H1 (cell line): ENCODE data around the gene ZNF683. TPM values are rescaled to one million over a fixed set of nuclear protein-coding genes. Genes with fewer than 3 reads are reported as not detected.
"Not testable (repeated sequence)": the region's sequence is repeated elsewhere in the genome, so short reads cannot be mapped to it uniquely, and the experiment has no call there.

Source experiments
- CTCF ChIA-PET: fragments of 300-600 bp; sonication (Branson Sonifier 250); formaldehyde crosslinking; loops from one replicate; lab custom pipeline; 2021; ENCODE audit not compliant: partially characterized antibody; lab: Charles Lee
- POLR2A ChIA-PET: fragments of 300-600 bp; sonication (Branson Sonifier 250); formaldehyde crosslinking; loops from one replicate; lab custom pipeline; 2021; ENCODE audit warnings: inconsistent platforms; ENCODE audit not compliant: partially characterized antibody; lab: Charles Lee
- DNase-seq, 2 experiments: peaks; one replicate each; pipeline versions ENCODE4 v3.0.0 to v3.0.0-alpha.2; 2010 to 2022; ENCODE audit warnings: low spot score in 2 of 2, low read depth in 1 of 2, mixed read lengths in 1 of 2
- FAIRE-seq: peaks from 2 replicates; lab custom pipeline; 2011; peaks lifted over from hg19 to GRCh38; lab: Jason Lieb, UNC
- H2AFZ ChIP-seq: 2 replicates; pipeline ENCODE4 v1.8.1; 2012; ENCODE audit warnings: low read length, inconsistent platforms
- H2AK5ac ChIP-seq: 2 replicates; pipeline ENCODE4 v1.6.1; 2013; ENCODE audit warnings: low read depth, low read length
- H2BK120ac ChIP-seq: replicated peaks from 2 replicates; pipeline ENCODE3; 2013; ENCODE audit warnings: low read depth, low read length, inconsistent platforms
- H2BK12ac ChIP-seq: 2 replicates; pipeline ENCODE4 v1.6.1; 2013; ENCODE audit warnings: low read depth, low read length
- H2BK15ac ChIP-seq: 2 replicates; pipeline ENCODE4 v1.6.1; 2013; ENCODE audit warnings: low read length
- H2BK20ac ChIP-seq: 2 replicates; pipeline ENCODE4 v1.6.1; 2013; ENCODE audit warnings: low read length
- H2BK5ac ChIP-seq: 2 replicates; pipeline ENCODE4 v1.6.1; 2013; ENCODE audit warnings: low read depth, low read length
- H3K14ac ChIP-seq: 2 replicates; pipeline ENCODE4 v1.6.1; 2013; ENCODE audit warnings: inconsistent platforms; ENCODE audit not compliant: insufficient read length
- H3K18ac ChIP-seq: 2 replicates; pipeline ENCODE4 v1.6.1; 2013; ENCODE audit warnings: low read length; ENCODE audit errors: extremely low read depth
- H3K23ac ChIP-seq: 2 replicates; pipeline ENCODE4 v1.6.1; 2013; ENCODE audit warnings: inconsistent platforms; ENCODE audit not compliant: insufficient read length
- H3K23me2 ChIP-seq: 2 replicates; pipeline ENCODE4 v1.6.1; 2013; ENCODE audit warnings: low read depth, low read length
- H3K27ac ChIP-seq: 2 replicates; pipeline ENCODE4 v1.6.1; 2011; ENCODE audit warnings: low read depth, low read length, inconsistent platforms
- H3K27me3 ChIP-seq, 4 experiments: replicated peaks in 1 of 4; 1 replicate in 1 of 4; 2 replicates in 3 of 4; pipeline versions ENCODE4 v1.6.1 to v1.8.1; 2011 to 2013; ENCODE audit warnings: low read length in 3 of 4, mild to moderate bottlenecking in 3 of 4, inconsistent platforms in 2 of 4, mixed read lengths in 2 of 4, moderate library complexity in 1 of 4; ENCODE audit not compliant: control insufficient read depth in 3 of 4, insufficient read depth in 3 of 4; ENCODE audit errors: extremely low read depth in 1 of 4
- H3K36me3 ChIP-seq, 4 experiments: 2 replicates each; pipeline versions ENCODE4 v1.6.1 to v1.8.1; 2011 to 2013; ENCODE audit warnings: mild to moderate bottlenecking in 4 of 4, low read length in 3 of 4, moderate library complexity in 2 of 4, control low read depth in 1 of 4, inconsistent platforms in 1 of 4; ENCODE audit not compliant: insufficient read depth in 4 of 4, control insufficient read depth in 2 of 4
- H3K4ac ChIP-seq: replicated peaks from 2 replicates; pipeline ENCODE3; 2013; ENCODE audit warnings: low read length, low read depth, mixed read lengths, inconsistent platforms; ENCODE audit not compliant: insufficient read length
- H3K4me1 ChIP-seq, 4 experiments: replicated peaks in 1 of 4; 1 replicate in 1 of 4; 2 replicates in 3 of 4; pipeline versions ENCODE4 v1.6.1 to v1.8.1; 2011 to 2013; ENCODE audit warnings: low read length in 3 of 4, inconsistent platforms in 2 of 4, mixed read lengths in 1 of 4; ENCODE audit not compliant: insufficient read depth in 4 of 4, control insufficient read depth in 3 of 4
- H3K4me2 ChIP-seq, 2 experiments: 2 replicates each; pipeline versions ENCODE4 v1.6.1 to v1.8.1; 2011 to 2013; ENCODE audit warnings: low read depth in 2 of 2, low read length in 2 of 2, control low read depth in 1 of 2, inconsistent platforms in 1 of 2, mild to moderate bottlenecking in 1 of 2; ENCODE audit not compliant: insufficient read depth in 1 of 2
- H3K4me3 ChIP-seq, 4 experiments: fragments of 200-600, 300-600 bp in 1 of 4; sonication (generic), shearing (Covaris generic), sonication (Bioruptor Twin) in 1 of 4; 2 replicates each; pipeline versions ENCODE4 v1.5.1 to v1.8.1; 2011 to 2016; ENCODE audit warnings: low read length in 4 of 4, low read depth in 3 of 4, control low read depth in 2 of 4, inconsistent platforms in 2 of 4, mild to moderate bottlenecking in 2 of 4, mixed read lengths in 1 of 4, moderate library complexity in 1 of 4; ENCODE audit not compliant: insufficient read depth in 2 of 4; ENCODE audit errors: extremely low read depth in 1 of 4
- H3K56ac ChIP-seq: replicated peaks from 2 replicates; pipeline ENCODE3; 2013; ENCODE audit warnings: low read depth, mild to moderate bottlenecking, mixed read lengths, low read length, inconsistent platforms; ENCODE audit not compliant: insufficient read length
- H3K79me1 ChIP-seq: 2 replicates; pipeline ENCODE4 v1.6.1; 2013; ENCODE audit warnings: low read depth, low read length, control low read depth
- H3K79me2 ChIP-seq, 2 experiments: 2 replicates each; pipeline versions ENCODE4 v1.6.1 to v1.8.1; 2012 to 2013; ENCODE audit warnings: low read length in 2 of 2, mild to moderate bottlenecking in 2 of 2, inconsistent platforms in 1 of 2; ENCODE audit not compliant: insufficient read depth in 2 of 2, control insufficient read depth in 1 of 2
- H3K9ac ChIP-seq, 4 experiments: replicated peaks in 1 of 4; 1 replicate in 1 of 4; 2 replicates in 3 of 4; pipeline versions ENCODE4 v1.6.1 to v1.8.1; 2011 to 2013; ENCODE audit warnings: low read depth in 3 of 4, low read length in 3 of 4, control low read depth in 2 of 4, mild to moderate bottlenecking in 2 of 4, moderate library complexity in 2 of 4, inconsistent platforms in 1 of 4; ENCODE audit errors: extremely low read depth in 1 of 4
- H3K9me3 ChIP-seq, 2 experiments: 2 replicates each; pipeline versions ENCODE4 v1.6.1 to v1.8.1; 2012 to 2013; ENCODE audit warnings: mild to moderate bottlenecking in 2 of 2, moderate library complexity in 2 of 2, control low read depth in 1 of 2, inconsistent platforms in 1 of 2, low read depth in 1 of 2, low read length in 1 of 2, mixed read lengths in 1 of 2; ENCODE audit not compliant: insufficient read depth in 2 of 2
- H4K20me1 ChIP-seq, 2 experiments: replicated peaks in 1 of 2; 2 replicates each; pipeline versions ENCODE3 to v1.8.1; 2011 to 2013; ENCODE audit warnings: inconsistent platforms in 2 of 2, low read length in 2 of 2, mild to moderate bottlenecking in 1 of 2; ENCODE audit not compliant: insufficient read depth in 2 of 2, control insufficient read depth in 1 of 2
- H4K5ac ChIP-seq: 2 replicates; pipeline ENCODE4 v1.6.1; 2013; ENCODE audit warnings: low read length, low read depth, mixed read lengths, inconsistent platforms; ENCODE audit not compliant: insufficient read length
- H4K8ac ChIP-seq: 2 replicates; pipeline ENCODE4 v1.8.0; 2013; ENCODE audit warnings: mild to moderate bottlenecking, moderate library complexity, low read length, inconsistent platforms; ENCODE audit not compliant: insufficient read depth; ENCODE audit errors: extremely low read depth
- H4K91ac ChIP-seq: replicated peaks from 2 replicates; pipeline ENCODE3; 2013; ENCODE audit warnings: low read length, mixed read lengths, inconsistent platforms; ENCODE audit not compliant: insufficient read length
- WGBS, 2 experiments: shearing (Covaris generic) in 1 of 2; methylation state at CpG; one replicate each; pipeline versions ENCODE4 v1.1.6 to v1.1.7; 2013 to 2015; ENCODE audit warnings: low lambda C conversion rate in 2 of 2, mixed read lengths in 2 of 2, inconsistent platforms in 1 of 2, low coverage in 1 of 2, missing lambda C conversion rate in 1 of 2; ENCODE audit not compliant: insufficient replicate concordance in 2 of 2, insufficient coverage in 1 of 2, insufficient read length in 1 of 2; ENCODE audit errors: extremely low coverage in 1 of 2, missing lambda C conversion rate in 1 of 2; 5-methylcytosine and 5-hydroxymethylcytosine counted together
- polyA plus RNA-seq, 7 experiments: library from polyadenylated mRNA; depleted of rRNA in 3 of 7; stranded (reverse) in 5 of 7; unstranded in 2 of 7; fragments of >200 nt in 5 of 7; fragments of 200-250 nt in 2 of 7; gene quantifications; 1 replicate in 5 of 7; 2 replicates in 1 of 7; 4 replicates in 1 of 7; pipeline versions ENCODE4 v1.2.1 to v1.2.3, GENCODE V29; 2011 to 2013; ENCODE audit warnings: missing spikeins in 2 of 7, mixed read lengths in 2 of 7
- total RNA-seq: library from RNA; stranded (reverse); fragmentation: NEBNext Ultra II Directional; extraction: Animal tissue kit (Norgen Biotek cat#: 25700); gene quantifications from 2 replicates; pipeline ENCODE4 v1.2.1, GENCODE V29; 2021

The ZNF683 gene
- total and polyA plus RNA-seq, 2 of the 8 experiments (the other 6 are each of a cell fraction or from before 2014, with no cell fraction given), result not detected

DNA sequence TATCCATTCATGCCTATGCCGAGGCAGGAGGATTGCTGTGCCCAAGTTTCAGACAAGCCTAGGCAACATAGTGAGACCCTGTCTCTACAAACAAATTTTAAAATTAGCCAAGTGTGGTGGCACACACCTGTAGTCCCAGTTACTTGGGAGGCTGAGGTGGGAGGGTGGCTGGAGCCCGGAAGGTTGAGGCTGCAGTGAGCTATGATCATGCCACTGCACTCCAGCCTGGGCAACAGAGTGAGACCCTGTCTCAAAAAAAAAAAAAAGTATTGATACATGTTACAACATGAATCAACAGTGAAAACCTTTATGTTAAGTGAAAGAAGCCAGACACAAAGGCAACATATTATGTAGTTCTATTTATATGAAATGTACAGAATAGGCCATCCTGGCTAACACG, 12.5 kb upstream of the ZNF683 start:
- H3K79me1 ChIP-seq, H3K23ac ChIP-seq, H4K5ac ChIP-seq, H3K79me2 ChIP-seq, H3K9ac ChIP-seq, H2AK5ac ChIP-seq, H2BK20ac ChIP-seq, H4K91ac ChIP-seq, H3K56ac ChIP-seq, H2BK12ac ChIP-seq, H2AFZ ChIP-seq, H3K27me3 ChIP-seq, H3K4me1 ChIP-seq, H3K14ac ChIP-seq, H3K4me2 ChIP-seq, H4K8ac ChIP-seq, DNase-seq, H3K4ac ChIP-seq, H3K18ac ChIP-seq, H2BK120ac ChIP-seq, H3K4me3 ChIP-seq, FAIRE-seq, H2BK5ac ChIP-seq, H4K20me1 ChIP-seq, H3K27ac ChIP-seq, POLR2A ChIA-PET, H2BK15ac ChIP-seq, H3K9me3 ChIP-seq, H3K23me2 ChIP-seq, H3K36me3 ChIP-seq: not testable (repeated sequence)
- CTCF ChIA-PET, result interaction anchor here (0.8 to 9.4 kb wide), 4 partner anchors 9 to 99 kb away, joined by 3 to 90 read pairs (median 4); no protein-coding TSS in a partner anchor
- WGBS, 2 experiments, result 95% methylated on average over 3 of the region's 3 CpGs; no CpG with 5 or more reads in 1 of the 2 experiments
